Heart left ventricle (tissue), 16 donors: ENCODE results near the gene MARVELD3. TPM values are rescaled to one million over a fixed set of nuclear protein-coding genes. Genes with fewer than 3 reads are reported as not detected.

Experiments
- ATAC-seq, 4 donors: fragments of 200-7000 bp; cut with Tn5 transposase; one replicate each; pipeline ENCODE4 v1.9.1; 2020 to 2022; ENCODE audit warnings: moderate library complexity in 4 of 4, mild to moderate bottlenecking in 3 of 4, moderate number of reproducible peaks in 1 of 4
- DNase-seq, 5 donors: peaks; one replicate each; pipeline ENCODE4 v3.0.0-alpha.2; 2020
- H3K27ac ChIP-seq, 12 donors: fragments of 200-600 bp; sonication (generic) in 4 of 12; one replicate each; pipeline versions ENCODE4 v1.5.0 to v1.8.0; 2016 to 2022; ENCODE audit warnings: mild to moderate bottlenecking in 2 of 12
- H3K27me3 ChIP-seq, 9 donors: fragments of 200-600 bp; sonication (generic) in 2 of 9; one replicate each; pipeline versions ENCODE4 v1.5.1 to v1.8.0; 2016 to 2022; ENCODE audit warnings: mild to moderate bottlenecking in 3 of 9
- H3K36me3 ChIP-seq, 9 donors: fragments of 200-600 bp; sonication (generic) in 2 of 9; one replicate each; pipeline versions ENCODE4 v1.5.0 to v1.8.0; 2018 to 2022; ENCODE audit warnings: mild to moderate bottlenecking in 2 of 9
- H3K4me1 ChIP-seq, 12 donors: fragments of 200-600 bp; sonication (generic) in 4 of 12; one replicate each; pipeline versions ENCODE4 v1.5.0 to v1.8.0; 2016 to 2022; ENCODE audit warnings: mild to moderate bottlenecking in 3 of 12
- H3K4me3 ChIP-seq, 12 donors: fragments of 200-600 bp; sonication (generic) in 4 of 12; one replicate each; pipeline versions ENCODE4 v1.5.0 to v1.8.0; 2017 to 2022; ENCODE audit warnings: mild to moderate bottlenecking in 9 of 12, moderate library complexity in 4 of 12
- H3K9me3 ChIP-seq, 12 donors: fragments of 200-600 bp; sonication (generic) in 4 of 12; one replicate each; pipeline versions ENCODE4 v1.5.0 to v1.8.0; 2016 to 2022; ENCODE audit warnings: mild to moderate bottlenecking in 1 of 12
- CTCF ChIP-seq, 12 donors: fragments of 200-600 bp; sonication (generic) in 4 of 12; IDR thresholded peaks; one replicate each; pipeline versions ENCODE4 v1.5.0 to v1.8.0; 2018 to 2022; ENCODE audit warnings: antibody characterized with exemption in 12 of 12, mild to moderate bottlenecking in 5 of 12
- POLR2A ChIP-seq, 2 donors: fragments of 450-650 bp; IDR thresholded peaks; one replicate each; pipeline ENCODE4 v1.6.1; 2017; ENCODE audit warnings: antibody characterized with exemption in 2 of 2, mild to moderate bottlenecking in 2 of 2, moderate library complexity in 2 of 2
- WGBS, 4 donors: extraction: QIAGEN DNeasy Blood & Tissue Kit in 2 of 4; methylation state at CpG; one replicate each; pipeline versions ENCODE4 v1.1.5 to v1.1.7; 2013 to 2018; 5-methylcytosine and 5-hydroxymethylcytosine counted together
- intact Hi-C, 10 donors: fragments of 100-400 bp; cut with DNase I; formaldehyde crosslinking; loops; one replicate each; pipeline versions ENCODE4 v1.11.1 to v1.14.2; 2022
- polyA plus RNA-seq, 2 donors: library from polyadenylated mRNA; stranded (reverse); fragments of 200-250 nt; gene quantifications; one replicate each; pipeline ENCODE4 v1.2.3, GENCODE V29; 2013
- total RNA-seq, 9 donors: library from RNA; depleted of rRNA in 2 of 9; stranded (reverse); fragments of >200 nt in 2 of 9; fragmentation: NEBNext Ultra II Directional in 3 of 9; extraction: Animal tissue kit (Norgen Biotek cat#: 25700) in 3 of 9; gene quantifications; one replicate each; pipeline versions ENCODE4 v1.1.0 to v1.2.4, GENCODE V29; 2016 to 2023
- donor health status: ischemic (EF 13 %, LVEDD 7.1; RV severe dilation, severe dysfunction).
- donor health status: healthy with polysubstance abuse.
- donor health status: DM: no; HTN: yes; CAD: no.
- donor health status: DM: no; HTN: no; CAD: no.
- donor health status: ischemic (EF 25% LVEDD 6.9; RV normal size, moderate dysfunction).
- donor health status: ischemic (EF 25% LVEDD 5.7; RV mildly dilated, moderate dysfunction).
- donor health status: healthy.
- donor health status: DM: yes; HTN: yes; CAD: no.
- donor health status: ischemic (EF 35%, LVEDD 5.7; RV mildly dilated, moderate dysfunction).
- donor health status: nonischemic (EF 11% LVEDD 7.7; RV severe dilation, severe dysfunction).
- donor health status: DM: yes; HTN: yes; CAD: no.
- donor health status: PGD.
- donor health status: ischemic (EF 29% LVEDD 5.4; RV normal size, mild dysfunction).
- donor health status: nonischemic (EF 23%, LVEDD 6.1; RV moderate dilation, normal function).

Gene MARVELD3
- total and polyA plus RNA-seq, 11 donors = 0.14 TPM; not detected in 10

GRCh38 chr16:71666264-71666663 is 40.3 kb downstream of the MARVELD3 start:
- H3K9me3 ChIP-seq = no peaks in the 10 kb centered on the region
- no peaks in the 10 kb centered on the region for H3K27me3 ChIP-seq
- no peak overlapping the region for H3K4me3 ChIP-seq
- 87 to 94% (median 91%) methylated on average over 1 of the region's 1 CpG for WGBS, 4 donors
- DNase-seq (no peak), ATAC-seq (no peak)
- intact Hi-C loops = no loop called here
- TF ChIP-seq POLR2A (IDR thresholded peaks at IDR 0.05) (no peak), CTCF (IDR thresholded peaks at IDR 0.05) (no peak)
- H3K27ac ChIP-seq = no peak overlapping the region
- H3K36me3 ChIP-seq = peaks cover 4 to 100% (median 82%) of the 10 kb centered on the region in 9 donors
- no peaks in the 10 kb centered on the region for H3K4me1 ChIP-seq

- Histone ChIP-seq H3K27ac (no peak overlapping the region), H3K36me3 (peaks cover 4 to 100% (median 82%) of the 10 kb centered on the region in 9 donors), H3K4me3 (no peak overlapping the region), H3K27me3 (no peaks in the 10 kb centered on the region), H3K9me3 (no peaks in the 10 kb centered on the region), H3K4me1 (no peaks in the 10 kb centered on the region)
- TF ChIP-seq CTCF (IDR thresholded peaks at IDR 0.05) (no peak), POLR2A (IDR thresholded peaks at IDR 0.05) (no peak)
- intact Hi-C loops = no loop called here
- 63 to 80% (median 71%) methylated on average over 4 of the region's 4 CpGs for WGBS, 4 donors
- ATAC-seq (no peak), DNase-seq (no peak)
These were observed 41.1 kb downstream of the MARVELD3 start for GRCh38 chr16:71666928-71667707.

GRCh38 chr16:71669926-71670536 is 44.0 kb downstream of the MARVELD3 start:
- no peak for DNase-seq
- Histone ChIP-seq H3K4me3 (no peak overlapping the region), H3K27ac (no peak overlapping the region), H3K9me3 (no peaks in the 10 kb centered on the region), H3K27me3 (no peaks in the 10 kb centered on the region), H3K36me3 (peaks cover 0 to 98% (median 80%) of the 10 kb centered on the region in 9 donors), H3K4me1 (no peaks in the 10 kb centered on the region)
- TF ChIP-seq POLR2A (IDR thresholded peaks at IDR 0.05) (no peak), CTCF (IDR thresholded peaks at IDR 0.05) (no peak)
- no peak for ATAC-seq
- 89 to 94% (median 91%) methylated on average over 6 of the region's 6 CpGs for WGBS, 4 donors
- intact Hi-C loops = no loop called here

GRCh38 chr16:71670537-71670936 is 44.6 kb downstream of the MARVELD3 start:
- H3K4me1 ChIP-seq = no peaks in the 10 kb centered on the region
- H3K4me3 ChIP-seq = no peak overlapping the region
- ATAC-seq = no peak
- no peak overlapping the region for H3K27ac ChIP-seq
- H3K9me3 ChIP-seq = no peaks in the 10 kb centered on the region
- 58 to 77% (median 71%) methylated on average over 4 of the region's 4 CpGs for WGBS, 4 donors
- no peaks in the 10 kb centered on the region for H3K27me3 ChIP-seq
- intact Hi-C loops = no loop called here
- peaks cover 0 to 98% (median 80%) of the 10 kb centered on the region in 9 donors for H3K36me3 ChIP-seq
- TF ChIP-seq CTCF (IDR thresholded peaks at IDR 0.05) (no peak), POLR2A (IDR thresholded peaks at IDR 0.05) (no peak)
- DNase-seq = no peak
